SHP77 treated with DMSO at 0.1 percent for 48 hours (cell line): ENCODE data around the gene OR13C9.
"Not testable (repeated sequence)": the region's sequence is repeated elsewhere in the genome, so short reads cannot be mapped to it uniquely, and the experiment has no call there.

Source experiments
- DNase-seq: peaks from one replicate; lab custom pipeline; 2025; lab: John Stamatoyannopoulos, UW

OR13C9 gene, protein sequence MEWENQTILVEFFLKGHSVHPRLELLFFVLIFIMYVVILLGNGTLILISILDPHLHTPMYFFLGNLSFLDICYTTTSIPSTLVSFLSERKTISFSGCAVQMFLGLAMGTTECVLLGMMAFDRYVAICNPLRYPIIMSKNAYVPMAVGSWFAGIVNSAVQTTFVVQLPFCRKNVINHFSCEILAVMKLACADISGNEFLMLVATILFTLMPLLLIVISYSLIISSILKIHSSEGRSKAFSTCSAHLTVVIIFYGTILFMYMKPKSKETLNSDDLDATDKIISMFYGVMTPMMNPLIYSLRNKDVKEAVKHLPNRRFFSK

GRCh38 chr9:104618104-104618503, at the start of gene OR13C9:
OR13C9 (minus strand) TSS chr9:104618204; CDS start chr9:104618204, 0 bp downstream.
- DNase-seq: no peak

GRCh38 chr9:104658496-104659195, 40.6 kb upstream of the OR13C9 start:
- DNase-seq: no peak

DNA sequence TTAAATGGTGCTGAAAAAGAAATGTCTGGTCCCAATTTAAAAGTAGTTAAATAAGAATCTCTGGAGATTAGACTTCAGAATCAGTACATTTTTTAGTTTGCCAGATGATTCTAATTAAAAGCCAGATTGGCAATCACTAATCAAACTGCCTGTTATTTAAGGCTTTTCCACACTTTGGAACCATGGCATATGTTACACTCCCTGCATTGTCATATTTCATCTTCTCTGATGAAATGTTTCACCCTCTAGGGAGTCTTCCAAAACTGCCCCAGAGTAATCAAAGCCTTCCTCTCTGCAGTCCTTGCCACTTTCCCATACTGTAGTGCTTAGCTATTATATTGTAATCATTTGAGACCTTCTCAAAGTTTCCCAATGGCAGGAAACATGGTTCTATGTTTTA, 17.5 kb upstream of the OR13C9 start:
- DNase-seq: no peak

DNA sequence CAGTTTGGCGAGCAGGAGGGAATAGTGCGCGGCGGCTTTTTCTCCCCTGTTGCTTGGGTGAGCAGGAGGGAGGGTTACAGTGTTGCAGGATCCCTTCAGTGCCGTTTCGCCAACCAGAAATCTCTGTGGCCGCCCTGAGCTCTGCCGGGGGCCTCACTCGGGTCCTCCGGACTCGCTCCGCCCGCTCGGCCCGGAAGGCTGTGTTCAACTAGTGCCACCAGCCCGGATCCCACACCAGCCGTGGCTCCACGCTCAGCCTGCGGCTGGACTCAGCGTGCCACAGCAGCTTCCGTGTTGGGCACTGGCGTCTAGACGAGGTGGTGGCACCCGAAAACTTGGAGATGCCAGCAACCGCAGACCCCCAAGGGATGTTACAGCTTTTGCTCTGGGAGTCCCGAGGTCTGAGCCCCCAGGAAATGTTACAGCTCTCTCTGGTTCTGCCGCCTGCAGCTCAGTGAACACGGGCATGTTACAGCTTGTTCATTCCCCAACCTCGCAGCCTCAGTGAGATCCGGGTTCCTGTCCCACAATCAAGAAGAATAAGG, 16.0 kb upstream of the OR13C9 start:
- DNase-seq: no peak

DNA sequence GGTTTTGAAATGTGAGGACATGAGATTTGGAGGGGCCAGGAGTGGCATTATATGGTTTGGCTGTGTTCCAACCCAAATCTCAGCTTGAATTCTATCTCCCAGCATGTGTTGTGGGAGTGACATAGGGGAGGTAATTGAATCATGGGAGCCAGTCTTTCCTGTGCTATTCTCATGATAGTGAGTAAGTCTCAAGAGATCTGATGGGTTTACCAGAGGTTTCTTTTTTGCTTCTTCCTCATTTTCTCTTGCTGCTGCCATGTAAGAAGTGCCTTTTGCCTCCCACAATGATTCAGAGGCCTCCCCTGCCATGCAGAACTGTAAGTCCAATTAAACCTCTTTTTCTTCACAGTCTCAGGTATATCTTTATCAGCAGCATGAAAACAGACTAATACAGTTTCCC, 8.0 kb upstream of the OR13C9 start:
- DNase-seq: not testable (repeated sequence)

DNA sequence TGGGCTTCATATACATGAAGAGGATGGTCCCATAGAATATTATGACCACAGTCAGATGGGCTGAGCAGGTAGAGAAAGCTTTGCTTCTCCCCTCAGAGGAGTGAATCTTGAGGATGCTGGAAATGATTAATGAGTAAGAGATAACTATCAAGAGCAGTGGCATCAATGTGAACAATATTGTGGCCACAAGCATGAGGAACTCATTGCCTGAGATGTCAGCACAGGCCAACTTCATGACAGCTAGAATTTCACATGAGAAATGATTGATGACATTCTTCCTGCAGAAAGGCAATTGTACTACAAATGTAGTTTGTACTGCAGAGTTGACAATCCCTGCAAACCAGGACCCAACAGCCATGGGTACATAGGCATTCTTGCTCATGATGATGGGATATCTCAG, 586 bp downstream of the OR13C9 start:
- DNase-seq: no peak

DNA sequence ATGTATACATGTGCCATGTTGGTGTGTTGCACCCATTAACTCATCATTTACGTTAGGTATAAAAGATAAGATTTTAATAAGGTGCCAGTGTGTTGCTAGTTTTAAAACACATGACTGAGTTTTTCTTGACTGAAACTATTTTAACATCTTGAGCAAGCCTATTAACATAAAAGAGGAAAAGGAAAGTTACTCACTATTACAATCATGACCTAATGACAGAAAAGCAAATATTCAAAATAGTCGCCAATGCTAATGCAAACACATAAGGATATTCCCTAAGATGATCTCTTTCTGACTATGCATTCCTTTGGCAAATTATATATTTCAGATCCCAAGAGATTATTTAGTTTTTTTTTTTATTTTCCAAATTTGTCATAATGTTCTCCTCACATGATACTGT, 6.8 kb downstream of the OR13C9 start:
- DNase-seq: no peak

- no peak for DNase-seq
Observed at GRCh38 chr9:104608336-104608735, 9.7 kb downstream of the OR13C9 start.

DNA sequence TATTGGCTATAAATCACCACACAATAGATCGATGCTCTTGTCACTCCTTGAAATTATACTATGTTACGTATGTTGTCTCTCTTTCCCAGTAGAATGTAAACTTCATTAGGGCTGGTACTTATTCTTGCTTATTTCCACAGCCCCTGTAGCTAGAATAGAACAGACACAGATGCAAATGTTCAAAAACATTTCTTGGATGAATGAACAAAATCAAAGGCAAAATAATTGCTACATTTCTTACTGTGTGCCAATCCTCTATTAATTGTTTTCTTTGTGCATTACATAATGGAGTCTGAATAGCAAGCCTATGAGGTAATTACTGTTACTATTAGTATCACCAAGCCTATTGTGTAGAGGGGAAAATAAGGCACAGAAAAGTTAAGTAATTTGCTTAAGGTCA, 11.9 kb downstream of the OR13C9 start:
- DNase-seq: no peak

DNA sequence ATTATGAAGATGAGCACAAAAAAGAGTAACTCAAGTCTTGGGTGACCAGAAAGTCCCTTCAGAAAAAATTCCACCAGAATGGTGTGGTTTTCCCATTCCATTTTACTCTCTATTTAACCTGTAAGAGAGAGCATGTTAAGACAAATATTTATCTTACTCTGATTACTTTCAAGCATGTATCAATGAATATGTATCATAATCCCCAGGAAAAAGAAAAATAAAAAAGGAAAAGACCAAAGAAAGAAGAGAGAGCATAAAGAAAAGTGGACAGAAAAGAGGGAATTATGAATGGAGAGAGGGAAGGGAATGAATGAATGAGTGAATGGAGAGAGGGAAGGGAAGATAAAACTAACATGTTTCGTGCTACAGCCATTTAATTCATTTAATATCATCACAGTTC, 12.5 kb downstream of the OR13C9 start, which contains the start of gene OR13C2:
Gene OR13C2 (minus strand): TSS at position 101 of the 400 bp plus-strand sequence. CDS start 0 bp downstream, at position 101.
- not testable (repeated sequence) for DNase-seq

- DNase-seq: no peak
Observed at GRCh38 chr9:104604801-104605200, 13.2 kb downstream of the OR13C9 start.

DNA sequence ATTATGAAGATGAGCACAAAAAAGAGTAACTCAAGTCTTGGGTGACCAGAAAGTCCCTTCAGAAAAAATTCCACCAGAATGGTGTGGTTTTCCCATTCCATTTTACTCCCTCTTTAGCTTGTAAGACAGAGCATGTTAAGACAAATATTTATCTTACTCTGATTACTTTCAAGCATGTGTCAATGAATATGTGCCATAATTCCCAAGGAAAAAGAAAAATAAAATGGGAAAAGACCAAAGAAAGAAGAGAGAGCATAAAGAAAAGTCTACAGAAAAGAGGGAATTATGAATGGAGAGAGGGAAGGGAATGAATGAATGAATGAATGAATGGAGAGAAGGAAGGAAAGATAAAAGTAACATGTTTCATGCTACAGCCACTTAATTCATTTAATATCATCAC, 18.7 kb downstream of the OR13C9 start, which contains the start of gene OR13C5:
Gene OR13C5 (minus strand): TSS at position 101 of the 400 bp plus-strand sequence. CDS start 0 bp downstream, at position 101.
- not testable (repeated sequence) for DNase-seq

- DNase-seq: not testable (repeated sequence)
Observed at GRCh38 chr9:104598749-104599148, 19.3 kb downstream of the OR13C9 start.

DNA sequence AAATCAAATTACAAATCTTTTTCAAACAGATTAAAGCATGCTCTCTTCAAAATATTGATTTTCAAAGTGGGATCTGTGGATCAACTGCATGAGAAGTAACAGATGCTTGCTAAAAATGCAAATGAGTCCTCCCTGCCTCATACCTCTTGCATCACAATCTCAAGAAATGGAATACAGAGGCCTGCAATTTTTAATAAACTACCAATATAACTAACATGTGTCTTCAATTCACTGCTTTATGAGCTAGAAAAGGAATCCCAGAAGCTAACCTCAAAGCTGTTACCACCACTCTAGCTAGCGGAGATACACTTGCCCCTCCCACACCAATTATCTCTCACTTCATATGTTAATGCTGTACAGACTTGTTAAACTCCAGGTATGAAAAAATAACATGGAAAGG, 28.4 kb downstream of the OR13C9 start:
- DNase-seq: no peak

GRCh38 chr9:104586496-104587180, 31.4 kb downstream of the OR13C9 start:
- DNase-seq: no peak

GRCh38 chr9:104580562-104580961, 37.4 kb downstream of the OR13C9 start:
- no peak for DNase-seq

- DNase-seq: no peak
Observed at GRCh38 chr9:104577263-104577662, 40.7 kb downstream of the OR13C9 start.

GRCh38 chr9:104575456-104575855, 42.5 kb downstream of the OR13C9 start:
- no peak for DNase-seq

GRCh38 chr9:104572612-104573011, 45.4 kb downstream of the OR13C9 start:
- DNase-seq: no peak

- DNase-seq: no peak
Observed at GRCh38 chr9:104568868-104569267, 49.1 kb downstream of the OR13C9 start, which contains the start of gene OR13C8. OR13C8 (plus strand) TSS chr9:104569168; CDS start chr9:104569168, 0 bp downstream.
